Breast epithelium (tissue), 3 donors: ENCODE results near the gene SLC9A8.

Source experiments
- CTCF ChIP-seq, 3 donors: fragments of 450-650 bp; IDR thresholded peaks; one replicate each; pipeline ENCODE4 v1.5.1; 2016 to 2017; ENCODE audit warnings: antibody characterized with exemption in 3 of 3, mild to moderate bottlenecking in 3 of 3, moderate library complexity in 3 of 3
- POLR2A ChIP-seq: fragments of 450-650 bp; IDR thresholded peaks from one replicate; pipeline ENCODE4 v1.6.1; 2016; ENCODE audit warnings: antibody characterized with exemption, mild to moderate bottlenecking, moderate library complexity
- POLR2AphosphoS5 ChIP-seq, 3 donors: sonication (generic); formaldehyde crosslinking; IDR thresholded peaks; one replicate each; pipeline ENCODE4 v1.6.1; 2017; ENCODE audit warnings: antibody characterized with exemption in 3 of 3

DNA sequence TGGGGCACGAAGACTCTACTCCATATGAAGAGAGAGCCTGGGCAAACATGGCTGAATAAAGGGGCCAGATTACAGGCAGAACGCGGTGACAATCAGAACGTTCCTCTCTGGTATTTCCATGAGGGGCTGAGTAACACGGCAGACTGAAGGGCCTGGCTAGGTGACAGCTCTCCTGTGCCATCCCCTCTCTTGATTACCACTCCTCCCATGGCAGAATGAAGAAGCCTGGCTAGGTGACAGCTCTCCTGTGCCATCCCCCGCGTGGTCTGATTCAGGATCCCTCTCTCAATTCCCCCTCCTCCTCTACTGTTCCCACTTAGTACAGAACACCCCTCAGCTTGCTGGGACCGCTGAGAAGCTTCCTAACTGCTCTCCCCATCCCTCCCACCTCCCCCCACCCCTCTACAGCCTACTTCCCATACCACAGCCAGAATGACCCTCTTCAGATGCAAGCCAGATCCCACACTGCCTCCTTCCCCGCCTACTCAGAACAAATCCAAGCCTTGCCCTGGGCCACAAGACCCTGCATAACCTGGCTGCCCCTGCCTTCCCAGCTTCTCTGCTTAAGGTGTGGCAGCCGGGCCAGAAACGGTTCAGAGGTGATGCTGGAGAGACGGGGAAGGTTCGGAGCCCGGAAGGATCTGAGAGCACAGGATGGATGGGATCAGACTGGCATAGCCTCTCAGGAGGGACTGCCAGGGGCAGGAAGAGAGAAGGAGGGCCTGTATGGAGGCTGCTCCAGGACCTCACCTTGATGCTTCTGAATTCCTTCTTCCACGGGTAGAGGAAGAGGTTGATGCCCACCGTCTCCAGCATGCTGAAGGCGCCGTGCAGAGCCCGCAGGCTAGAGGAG lies 95.0 kb downstream of the SLC9A8 start:
- TF ChIP-seq POLR2AphosphoS5 (IDR thresholded peaks at IDR 0.05): no peak
- no peak for TF ChIP-seq CTCF (IDR thresholded peaks at IDR 0.05)
- no peak for TF ChIP-seq POLR2A
